GM12892 (cell line): ENCODE results near the gene RSU1.

Experiments used
- POLR2A ChIP-seq: IDR thresholded peaks from 2 replicates; pipeline ENCODE4 v1.6.1; 2011; ENCODE audit warnings: low read depth, low read length, control low read depth
- POLR2AphosphoS5 ChIP-seq: IDR thresholded peaks from 2 replicates; pipeline ENCODE4 v1.6.1; 2011; ENCODE audit warnings: low read depth, low read length, control low read depth
- TAF1 ChIP-seq: IDR thresholded peaks from 2 replicates; pipeline ENCODE4 v1.6.1; 2011; ENCODE audit warnings: low read depth, mild to moderate bottlenecking, control low read depth, low read length, borderline replicate concordance

GRCh38 chr10:16748749-16749148 lies 68.5 kb downstream of the RSU1 start:
- no peak for TF ChIP-seq POLR2AphosphoS5
- no peak for TF ChIP-seq POLR2A
- TF ChIP-seq TAF1 = no peak
